ENCODE measurements around the gene CELA2B.

CELA2B gene

GRCh38 chr1:15526490-15527339, 50.8 kb downstream of the CELA2B start, which contains the start of gene DNAJC16:
TSS of gene DNAJC16 (plus strand) at chr1:15526848. CDS start at chr1:15529106, 2,258 bp downstream.
- DNase-seq, result peak; percentile 99 to 100 (median 100)

GRCh38 chr1:15531003-15531402, 55.1 kb downstream of the CELA2B start:
- no peak for DNase-seq

- no peak for DNase-seq
Measured at GRCh38 chr1:15531682-15532081, 55.8 kb downstream of the CELA2B start.

GRCh38 chr1:15538771-15539170, 62.9 kb downstream of the CELA2B start:
- peak in 2 of 3 experiments; percentile 61 to 91 for DNase-seq

- no peak for DNase-seq
Measured at GRCh38 chr1:15540186-15540585, 64.3 kb downstream of the CELA2B start.
